Endothelial cell of coronary artery (primary cell): ENCODE measurements around the gene GCNA. TPM values are rescaled to one million over a fixed set of nuclear protein-coding genes. Genes with fewer than 3 reads are reported as not detected.

ENCODE experiments used
- total RNA-seq: library from RNA; depleted of rRNA; stranded (reverse); fragments of >200 nt; gene quantifications from 2 replicates; pipeline ENCODE4 v1.2.3, GENCODE V29; 2014

Gene GCNA
- total RNA-seq: 0.99 and 2.7 TPM in 2 replicates

GRCh38 chrX:71578253-71579135 is at the start of gene GCNA:
Gene GCNA, plus strand, starts transcription at chrX:71578437. Its CDS starts 2,385 bp downstream, at chrX:71580822.

GRCh38 chrX:71532753-71533425 is 45.3 kb upstream of the GCNA start, which contains the start of gene OGT:
Gene OGT, plus strand, starts transcription at chrX:71533104. Its CDS starts 196 bp downstream, at chrX:71533300.

GRCh38 chrX:71618303-71618721 is 40.1 kb downstream of the GCNA start, which contains the start of gene CXCR3:
Gene CXCR3, minus strand, starts transcription at chrX:71618511. Its CDS starts 62 bp downstream, at chrX:71618449.

Other genes starting within 250 kb of the GCNA start
- gene TAF1, start 212.1 kb upstream of the GCNA start, total RNA-seq: 48.0 and 49.1 TPM in 2 replicates
- 63.0 and 98.5 TPM in 2 replicates for gene OGT, start 45.3 kb upstream of the GCNA start, total RNA-seq
- gene CXCR3, start 40.1 kb downstream of the GCNA start, total RNA-seq: not detected in 2 replicates
- gene CXorf49, start 139.8 kb downstream of the GCNA start, total RNA-seq: not detected in 2 replicates
- gene CXorf49B, start 184.9 kb downstream of the GCNA start, total RNA-seq: not detected in 2 replicates